ENCODE data around the gene PPIP5K2. TPM values are rescaled to one million over a fixed set of nuclear protein-coding genes. Genes with fewer than 3 reads are reported as not detected.
"Not testable (repeated sequence)": the region's sequence is repeated elsewhere in the genome, so short reads cannot be mapped to it uniquely, and the experiment has no call there.

PPIP5K2 gene
- total and polyA plus RNA-seq, 2 donors from 2014 or later = 17.1 to 56.4 TPM

- Histone ChIP-seq H3K27me3 (ENCODE audit: control insufficient read depth, insufficient read depth, low read length) (no peaks in the 10 kb centered on the region), H3K9me3 (ENCODE audit: control insufficient read depth in 2 of 3, insufficient read depth in 1 of 3, low read length in 3 of 3) (no peaks in the 10 kb centered on the region), H3K4me3 (ENCODE audit: low read length in 3 of 3) (no peak overlapping the region), H3K9ac (ENCODE audit: low read length in 3 of 3) (no peak overlapping the region), H3K4me1 (ENCODE audit: control insufficient read depth in 2 of 3, insufficient read depth in 2 of 3, low read depth in 1 of 3, low read length in 3 of 3) (no peaks in the 10 kb centered on the region), H3K27ac (ENCODE audit: low read depth in 2 of 2, low read length in 2 of 2) (no peak overlapping the region), H3K36me3 (ENCODE audit: control insufficient read depth in 2 of 3, insufficient read depth in 3 of 3, low read length in 3 of 3) (peaks cover 4 to 24% (median 5%) of the 10 kb centered on the region in 3 donors)
- DNase-seq = no peak
- TF ChIP-seq CTCF (IDR thresholded peaks at IDR 0.05; ENCODE audit: borderline replicate concordance, extremely low read depth, insufficient read depth) = no peak
- FAIRE-seq = peak; percentile 19
- intact Hi-C loops (cut with DNase I) = no loop called here
Measured at GRCh38 chr5:103188436-103188835, 68.3 kb downstream of the PPIP5K2 start.

DNA sequence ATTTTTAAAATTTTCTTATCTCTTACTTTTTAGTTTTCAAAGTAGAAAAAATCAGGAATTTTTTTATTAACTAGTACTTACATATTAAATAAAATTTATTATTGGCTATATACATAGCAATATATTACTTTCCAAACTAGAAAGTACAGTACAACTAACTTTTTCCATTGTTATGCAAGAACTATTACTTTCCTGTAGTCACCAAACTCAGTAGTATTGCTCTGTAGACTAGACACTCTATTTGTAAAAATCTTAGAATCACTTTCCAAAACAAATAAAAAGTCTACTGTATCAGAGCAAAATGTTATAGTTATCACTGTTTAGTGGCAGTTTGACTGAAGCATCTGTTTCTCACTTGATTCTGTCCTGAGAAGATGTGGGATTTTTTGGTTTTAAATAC, 83.1 kb downstream of the PPIP5K2 start:
- peak; percentile 25 for FAIRE-seq
- intact Hi-C loops (cut with DNase I) = no loop called here
- Histone ChIP-seq H3K4me1 (ENCODE audit: control insufficient read depth in 2 of 3, insufficient read depth in 2 of 3, low read depth in 1 of 3, low read length in 3 of 3) (peaks cover 0 to 5% (median 2%) of the 10 kb centered on the region in 3 donors), H3K9me3 (ENCODE audit: control insufficient read depth in 2 of 3, insufficient read depth in 1 of 3, low read length in 3 of 3) (no peaks in the 10 kb centered on the region), H3K27ac (ENCODE audit: low read depth in 2 of 2, low read length in 2 of 2) (no peak overlapping the region), H3K27me3 (ENCODE audit: control insufficient read depth, insufficient read depth, low read length) (no peaks in the 10 kb centered on the region), H3K36me3 (ENCODE audit: control insufficient read depth in 2 of 3, insufficient read depth in 3 of 3, low read length in 3 of 3) (peaks cover 0 to 4% (median 0%) of the 10 kb centered on the region in 3 donors), H3K9ac (ENCODE audit: low read length in 3 of 3) (no peak overlapping the region), H3K4me3 (ENCODE audit: low read length in 3 of 3) (no peak overlapping the region)
- no peak for TF ChIP-seq CTCF (IDR thresholded peaks at IDR 0.05; ENCODE audit: borderline replicate concordance, extremely low read depth, insufficient read depth)
- DNase-seq = no peak

GRCh38 chr5:103204990-103205389, 84.9 kb downstream of the PPIP5K2 start:
- intact Hi-C loops (cut with DNase I); H3K9ac ChIP-seq (ENCODE audit: low read length in 3 of 3); FAIRE-seq; H3K4me1 ChIP-seq (ENCODE audit: control insufficient read depth in 2 of 3, insufficient read depth in 2 of 3, low read depth in 1 of 3, low read length in 3 of 3); H3K9me3 ChIP-seq (ENCODE audit: control insufficient read depth in 2 of 3, insufficient read depth in 1 of 3, low read length in 3 of 3); H3K27ac ChIP-seq (ENCODE audit: low read depth in 2 of 2, low read length in 2 of 2); H3K4me3 ChIP-seq (ENCODE audit: low read length in 3 of 3); DNase-seq; H3K27me3 ChIP-seq (ENCODE audit: control insufficient read depth, insufficient read depth, low read length); H3K36me3 ChIP-seq (ENCODE audit: control insufficient read depth in 2 of 3, insufficient read depth in 3 of 3, low read length in 3 of 3): not testable (repeated sequence)

- FAIRE-seq (no peak), DNase-seq (no peak)
- no peak overlapping the region for H3K4me3 ChIP-seq (ENCODE audit: low read length in 3 of 3)
- TF ChIP-seq CTCF (IDR thresholded peaks at IDR 0.05; ENCODE audit: borderline replicate concordance, extremely low read depth, insufficient read depth) = no peak
- no peaks in the 10 kb centered on the region for H3K27me3 ChIP-seq (ENCODE audit: control insufficient read depth, insufficient read depth, low read length)
- no peak overlapping the region for H3K9ac ChIP-seq (ENCODE audit: low read length in 3 of 3)
- intact Hi-C loops (cut with DNase I) = no loop called here
- H3K9me3 ChIP-seq (ENCODE audit: control insufficient read depth in 2 of 3, insufficient read depth in 1 of 3, low read length in 3 of 3) = no peaks in the 10 kb centered on the region
- H3K4me1 ChIP-seq (ENCODE audit: control insufficient read depth in 2 of 3, insufficient read depth in 2 of 3, low read depth in 1 of 3, low read length in 3 of 3) = peaks cover 0 to 5% (median 2%) of the 10 kb centered on the region in 3 donors
- H3K27ac ChIP-seq (ENCODE audit: low read depth in 2 of 2, low read length in 2 of 2) = peak overlapping the region in 1 of 2 donors; percentile 77
- peaks cover 0 to 4% (median 0%) of the 10 kb centered on the region in 3 donors for H3K36me3 ChIP-seq (ENCODE audit: control insufficient read depth in 2 of 3, insufficient read depth in 3 of 3, low read length in 3 of 3)
Measured at GRCh38 chr5:103205991-103206700, 86.0 kb downstream of the PPIP5K2 start.

All from kidney (tissue), 14 donors.